HuH-7 (cell line): ENCODE measurements around the gene CACNA1A.
"Not testable (repeated sequence)": the region's sequence is repeated elsewhere in the genome, so short reads cannot be mapped to it uniquely, and the experiment has no call there.

ENCODE experiments used
- DNase-seq: peaks from one replicate; pipeline ENCODE4 v3.0.0; 2011; ENCODE audit warnings: low spot score

Gene CACNA1A

DNA sequence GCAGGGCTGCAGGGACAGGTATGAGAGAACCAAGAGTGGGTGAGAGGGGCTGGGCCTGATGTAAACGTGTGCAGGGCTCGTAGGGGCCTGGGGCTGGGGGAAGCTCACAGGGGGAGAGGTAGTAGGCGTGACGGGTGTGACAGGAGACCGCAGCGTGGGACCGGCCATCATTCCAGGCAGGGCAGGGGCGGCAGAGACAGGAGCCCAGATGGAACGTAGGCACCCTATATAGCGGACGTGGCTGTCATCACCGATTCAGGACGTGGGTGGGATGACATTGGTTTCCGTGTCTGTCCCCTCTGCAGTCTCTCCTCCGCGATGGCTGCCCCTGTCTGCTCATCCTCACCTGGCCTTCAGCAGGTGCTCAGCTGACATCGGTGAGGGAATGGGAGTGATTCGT, 307.6 kb downstream of the CACNA1A start:
- DNase-seq = no peak

DNA sequence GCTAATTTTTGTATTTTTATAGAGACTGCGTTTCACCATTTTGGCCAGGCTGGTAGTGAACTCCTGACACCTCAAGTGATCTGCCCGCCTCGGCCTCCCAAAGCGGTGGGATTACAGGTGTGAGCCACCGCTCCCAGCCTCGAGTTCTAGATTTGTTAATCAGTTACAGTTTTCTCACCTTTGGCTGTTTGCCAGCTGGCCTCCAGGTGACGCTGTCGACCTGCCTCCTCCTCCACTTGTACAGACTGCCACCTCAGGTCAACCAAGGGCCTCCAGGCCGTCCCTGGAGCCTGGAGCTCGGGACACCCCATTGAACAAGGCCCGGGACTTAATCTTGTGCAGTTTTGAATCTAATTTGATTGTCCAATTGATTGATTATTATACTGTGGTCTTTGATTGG, 310.6 kb downstream of the CACNA1A start:
- peak; percentile 71 for DNase-seq

DNA sequence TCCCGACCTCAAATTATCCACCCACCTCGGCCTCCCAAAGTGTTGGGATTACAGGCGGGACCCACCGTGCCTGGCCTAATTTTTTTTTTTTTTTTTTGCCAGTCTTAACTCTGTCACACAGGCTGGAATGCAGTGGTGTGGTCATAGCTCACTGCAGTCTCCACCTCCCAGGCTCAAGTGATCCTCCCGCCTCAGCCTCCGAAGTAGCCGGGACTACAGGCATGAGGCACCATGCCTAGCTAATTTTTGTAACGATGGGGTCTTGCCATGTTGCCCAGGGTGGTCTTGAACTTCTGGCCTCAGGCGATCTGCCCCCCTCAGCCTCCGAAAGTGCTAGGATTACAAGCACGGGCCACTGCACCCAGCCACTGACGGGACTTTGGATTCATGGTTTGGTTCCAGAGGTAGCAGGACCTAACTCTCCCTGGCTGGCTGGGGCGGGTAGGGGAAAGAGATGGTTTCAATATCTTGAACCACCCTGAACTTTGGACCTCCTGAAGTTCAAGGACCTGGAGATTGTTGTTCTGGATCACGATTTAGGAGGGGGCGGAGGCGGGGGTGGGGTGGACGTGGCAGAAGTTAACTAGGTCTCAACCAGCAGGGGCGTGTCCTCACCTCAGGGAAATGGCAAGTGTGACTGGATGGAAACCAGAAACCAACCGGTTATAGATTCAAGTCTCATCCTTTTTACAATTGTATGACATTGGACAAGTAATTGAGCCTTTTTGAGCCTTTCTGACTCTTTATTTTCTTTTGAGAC, 315.3 kb downstream of the CACNA1A start:
- DNase-seq = peak; percentile 56

DNA sequence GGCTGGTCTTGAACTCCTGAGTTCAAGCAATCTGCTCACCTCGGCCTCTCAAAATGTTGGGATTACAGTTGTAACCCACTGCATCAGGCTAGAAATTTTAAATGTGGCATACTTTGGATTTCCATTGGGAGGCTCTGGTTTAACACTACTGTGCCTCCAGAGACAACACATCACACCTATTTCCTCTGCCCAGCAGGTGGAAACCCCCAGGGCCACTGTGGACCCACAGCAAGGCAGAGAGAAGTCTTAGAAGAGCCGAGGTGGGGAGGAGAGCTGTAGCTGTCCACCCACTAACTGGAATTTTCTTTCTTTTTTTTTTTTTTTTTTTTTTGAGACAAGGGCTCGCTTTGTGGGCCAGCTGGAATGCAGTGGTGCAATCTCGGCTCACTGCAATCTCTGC, 316.7 kb downstream of the CACNA1A start:
- DNase-seq = no peak

DNA sequence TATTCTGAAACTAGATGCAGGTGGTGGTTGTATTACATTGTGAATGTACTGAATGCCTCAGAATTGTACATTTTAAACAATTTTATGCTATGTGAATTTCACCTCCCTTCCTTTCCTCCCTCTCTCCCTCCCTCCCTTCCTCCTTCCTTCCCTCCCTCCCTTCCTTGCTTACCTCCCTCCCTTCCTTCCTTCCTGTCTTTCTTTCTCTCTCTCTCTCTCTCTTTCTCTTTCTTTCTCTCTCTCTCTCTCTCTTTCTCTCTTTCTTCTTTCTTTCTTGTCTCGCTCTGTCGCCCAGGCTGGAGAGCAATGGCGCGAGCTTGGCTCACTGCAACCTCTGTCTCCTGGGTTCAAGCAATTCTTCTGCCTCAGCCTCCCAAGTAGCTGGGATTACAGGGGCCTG, 318.9 kb downstream of the CACNA1A start:
- no peak for DNase-seq

DNA sequence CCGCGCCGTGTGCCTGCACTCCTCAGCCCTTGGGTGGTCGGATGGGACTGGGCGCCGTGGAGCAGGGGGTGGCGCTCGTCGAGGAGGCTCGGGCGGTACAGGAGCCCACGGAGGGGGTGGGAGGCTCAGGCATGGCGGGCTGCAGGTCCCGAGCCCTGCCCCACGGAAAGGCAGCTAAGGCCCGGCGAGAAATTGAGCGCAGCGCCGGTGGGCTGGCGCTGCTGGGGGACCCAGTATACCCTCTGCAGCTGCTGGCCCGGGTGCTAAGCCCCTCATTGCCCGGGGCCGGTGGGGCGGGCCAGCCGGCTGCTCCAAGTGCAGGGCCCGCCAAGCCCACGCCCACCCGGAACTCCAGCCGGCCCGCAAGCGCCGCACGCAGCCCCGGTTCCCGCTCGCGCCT, 319.6 kb downstream of the CACNA1A start:
- not testable (repeated sequence) for DNase-seq

DNA sequence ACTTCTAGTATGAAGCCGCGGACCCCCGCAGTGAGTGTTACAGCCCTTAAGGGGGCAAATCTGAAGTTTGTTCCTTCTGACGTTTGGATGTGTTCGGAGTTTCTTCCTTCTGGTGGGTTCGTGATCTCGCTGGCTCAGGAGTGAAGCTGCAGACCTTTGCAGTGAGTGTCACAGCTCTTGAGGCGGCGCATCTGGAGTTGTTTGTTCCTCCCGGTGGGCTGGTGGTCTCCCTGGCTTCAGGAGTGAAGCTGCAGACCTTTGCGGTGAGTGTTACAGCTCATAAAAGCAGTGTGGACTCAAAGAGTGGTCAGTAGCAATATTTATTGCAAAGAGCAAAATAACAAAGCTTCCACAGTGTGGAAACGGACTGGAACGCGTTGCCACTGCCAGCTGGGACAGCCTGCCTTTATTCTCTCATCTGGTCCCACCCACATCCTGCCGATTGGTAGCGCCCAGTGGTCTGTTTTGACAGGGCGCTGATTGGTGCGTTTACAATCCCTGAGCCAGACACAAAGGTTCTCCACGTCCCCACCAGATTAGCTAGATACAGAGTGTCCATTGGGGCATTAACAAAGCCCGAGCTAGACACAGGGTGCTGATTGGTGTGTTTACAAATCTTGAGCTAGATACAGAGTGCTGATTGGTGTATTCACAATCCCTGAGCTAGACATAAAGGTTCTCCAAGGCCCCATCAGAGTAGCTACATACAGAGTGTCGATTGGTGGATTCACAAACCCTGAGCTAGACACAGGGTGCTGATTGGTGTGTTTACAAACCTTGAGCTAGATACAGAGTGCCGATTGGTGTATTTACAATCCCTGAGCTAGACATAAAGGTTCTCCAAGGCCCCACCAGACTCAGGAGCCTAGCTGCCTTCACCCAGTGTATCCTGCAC, 320.3 kb downstream of the CACNA1A start:
- not testable (repeated sequence) for DNase-seq

DNA sequence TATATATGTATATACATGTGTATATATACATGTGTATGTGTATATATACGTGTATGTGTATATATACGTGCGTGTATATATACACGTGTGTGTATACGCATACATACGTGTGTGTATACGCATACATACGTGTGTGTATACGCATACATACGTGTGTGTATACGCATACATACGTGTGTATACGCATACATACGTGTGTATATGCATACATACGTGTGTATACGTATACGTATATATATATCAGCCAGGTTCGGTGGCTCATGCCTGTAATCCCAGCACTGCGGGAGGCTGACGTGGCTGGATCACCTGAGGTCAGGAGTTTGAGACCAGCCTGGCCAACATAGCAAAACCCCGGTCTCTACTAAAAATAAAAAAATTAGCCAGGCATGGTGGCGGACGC, 321.4 kb downstream of the CACNA1A start:
- DNase-seq = not testable (repeated sequence)

DNA sequence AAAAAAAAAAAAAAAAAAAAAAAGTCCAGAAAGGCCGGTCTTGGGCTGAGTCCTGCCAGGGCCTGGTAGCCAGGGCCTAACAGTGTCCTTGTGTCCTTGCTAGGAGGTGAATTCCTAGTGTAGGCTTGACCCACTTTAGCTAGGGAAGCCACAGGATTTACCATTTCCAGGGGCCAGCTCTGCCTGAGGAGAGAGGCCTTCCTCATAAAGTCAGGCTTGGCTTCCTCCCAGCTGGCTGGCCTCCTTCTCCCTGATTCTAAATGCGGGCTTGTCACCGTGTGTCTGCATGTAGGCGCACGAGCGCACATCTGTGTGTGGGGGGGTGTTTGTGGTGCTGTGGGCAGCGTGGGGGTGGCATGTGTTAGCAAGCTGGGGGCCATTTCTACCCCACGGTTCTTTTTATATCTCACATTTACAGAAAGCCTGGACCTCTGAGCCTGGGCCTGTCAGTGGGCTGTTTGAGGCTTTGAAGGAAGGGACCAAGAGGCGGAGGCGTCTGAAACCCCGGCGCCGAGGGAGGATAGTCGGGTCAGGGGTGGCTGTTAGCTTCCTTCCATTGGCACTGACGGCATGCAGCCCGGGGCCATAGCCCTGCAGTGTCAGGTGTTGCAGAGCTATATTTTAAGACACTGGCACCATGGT, 324.4 kb downstream of the CACNA1A start:
- no peak for DNase-seq

DNA sequence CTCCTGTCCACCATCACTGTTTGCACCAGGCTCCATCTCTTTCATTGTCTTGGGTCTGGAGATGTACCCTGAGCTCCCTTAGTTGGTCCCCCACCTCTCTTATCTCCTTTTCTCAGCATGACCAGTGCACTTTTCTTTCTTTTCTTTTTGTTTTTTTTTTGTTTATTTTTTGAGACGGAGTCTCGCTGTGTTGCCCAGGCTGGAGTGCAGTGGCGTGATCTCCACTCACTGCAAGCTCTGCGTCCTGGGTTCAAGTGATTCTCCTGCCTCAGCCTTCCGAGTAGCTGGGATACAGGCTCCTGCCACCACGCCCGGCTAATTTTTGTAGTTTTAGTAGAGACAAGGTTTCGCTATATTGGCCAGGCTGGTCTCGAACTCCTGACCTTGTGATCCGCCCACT, 328.0 kb downstream of the CACNA1A start:
- DNase-seq = not testable (repeated sequence)

DNA sequence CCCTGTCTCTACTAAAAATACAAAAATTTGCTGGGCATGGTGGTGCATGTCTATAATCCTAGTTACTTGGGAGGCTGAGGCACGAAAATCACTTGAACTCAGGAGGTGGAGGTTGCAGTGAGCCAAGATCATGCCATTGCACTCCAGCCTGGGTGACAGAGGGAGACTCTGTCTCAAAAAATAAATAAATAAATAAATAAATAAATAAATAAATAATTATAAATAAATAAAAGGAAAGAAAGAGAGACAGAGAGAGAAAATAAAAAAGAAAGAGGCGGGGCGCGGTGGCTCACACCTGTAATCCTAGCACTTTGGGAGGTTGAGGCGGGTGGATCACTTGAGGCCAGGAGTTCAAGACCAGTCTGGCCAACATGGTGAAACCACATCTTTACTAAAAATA, 328.7 kb downstream of the CACNA1A start:
- DNase-seq = not testable (repeated sequence)

DNA sequence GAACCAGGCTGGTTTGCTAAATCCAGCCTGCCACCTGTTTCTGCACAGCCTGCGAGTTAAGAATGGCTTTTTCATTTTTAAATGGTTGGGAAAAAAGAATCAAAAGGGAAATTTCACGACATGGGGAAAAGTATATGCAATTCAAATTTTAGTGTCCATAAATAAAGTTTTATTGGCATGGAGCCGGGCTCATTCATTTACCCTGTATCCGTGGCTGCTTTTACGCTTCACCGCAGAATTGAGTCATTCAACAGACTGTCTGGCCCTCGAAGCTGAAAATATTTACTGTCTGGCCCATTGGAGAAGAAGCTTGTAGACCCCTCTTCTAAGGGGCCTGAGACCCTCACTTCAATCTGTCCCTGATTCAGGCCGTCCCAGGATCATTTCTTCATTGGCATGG, 329.9 kb downstream of the CACNA1A start:
- DNase-seq = no peak

DNA sequence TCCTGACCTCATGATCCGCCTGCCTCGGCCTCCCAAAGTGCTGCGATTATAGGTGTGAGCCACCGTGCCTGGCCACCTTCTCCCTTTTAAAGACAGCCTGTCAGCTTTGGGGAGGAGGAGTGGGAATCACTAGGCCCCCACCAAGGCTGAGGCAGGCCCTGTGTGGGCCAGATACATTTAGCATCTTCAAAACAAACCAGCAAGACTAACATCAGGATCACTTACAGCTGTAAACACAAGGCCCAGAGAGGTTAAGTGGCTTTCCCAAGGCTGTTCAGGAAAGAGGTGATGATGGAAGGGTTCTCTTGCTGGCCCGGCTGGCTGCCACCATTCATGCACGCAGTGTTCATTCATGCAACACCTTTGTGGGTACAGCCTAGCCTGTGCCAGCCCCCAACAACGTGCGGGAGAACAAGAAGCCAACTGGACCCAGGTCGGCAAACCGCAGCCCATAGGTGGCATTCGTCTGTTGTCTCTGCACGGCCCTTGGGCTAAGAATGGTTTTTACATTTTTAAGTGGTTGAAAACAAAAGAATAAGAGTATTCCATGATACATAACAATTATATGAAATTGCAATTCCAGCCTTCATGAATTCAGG, 333.0 kb downstream of the CACNA1A start:
- DNase-seq = no peak

DNA sequence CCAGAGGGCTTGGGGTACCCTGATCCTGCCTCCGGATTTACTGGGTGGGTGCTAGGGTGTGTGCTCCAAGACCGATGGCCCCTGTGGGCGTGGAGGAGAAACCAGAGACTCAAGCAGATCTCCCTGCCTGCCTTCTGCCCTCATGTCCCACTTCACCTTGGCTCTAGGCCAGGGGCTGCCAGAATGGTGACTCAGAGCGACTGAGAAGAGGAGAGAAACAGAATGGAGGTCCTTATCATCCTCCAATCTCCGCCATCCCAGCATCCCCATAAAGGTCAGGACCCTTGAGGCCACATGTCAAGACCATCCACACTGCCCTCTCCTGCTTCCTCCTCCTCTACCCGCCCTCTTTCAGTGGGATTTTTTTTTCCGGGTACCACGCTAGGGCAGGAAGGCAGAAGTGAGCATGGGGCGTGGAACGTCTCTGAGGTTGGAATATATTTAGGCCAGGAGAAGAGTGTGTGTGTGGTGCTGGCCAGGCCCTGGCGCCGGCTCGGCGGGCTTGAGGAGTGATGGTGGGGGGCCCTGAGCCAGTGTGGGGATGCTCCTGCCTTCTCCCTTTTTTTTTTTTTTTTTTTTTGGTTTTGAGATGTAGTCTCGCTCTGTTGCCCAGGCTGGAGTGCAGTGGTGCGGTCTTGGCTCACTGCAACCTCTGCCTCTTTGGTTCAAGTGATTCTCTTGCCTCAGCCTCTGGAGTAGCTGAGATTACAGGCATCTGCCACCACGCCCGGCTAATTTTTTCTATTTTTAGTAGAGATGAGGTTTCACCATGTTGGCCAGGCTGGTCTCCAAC, 333.7 kb downstream of the CACNA1A start:
- no peak for DNase-seq

DNA sequence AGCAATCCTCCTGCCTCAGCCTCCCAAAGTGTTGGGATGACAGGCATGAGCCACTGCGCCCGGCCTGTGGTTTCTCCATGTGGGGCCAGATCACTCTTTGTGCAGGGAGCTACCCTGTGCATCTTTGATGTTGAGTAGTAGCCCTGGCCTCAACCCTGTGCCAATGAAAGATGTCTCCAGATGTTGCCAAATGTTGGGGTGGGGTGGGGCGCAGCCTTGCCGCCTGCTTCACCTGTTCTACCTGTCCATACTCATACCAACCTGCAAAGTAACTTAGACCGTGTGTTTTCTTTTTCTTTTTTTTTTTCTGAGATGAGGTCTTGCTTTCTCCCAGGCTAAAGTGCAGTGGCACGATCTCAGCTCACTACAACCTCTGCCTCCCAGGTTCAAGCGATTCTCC, 335.1 kb downstream of the CACNA1A start:
- no peak for DNase-seq

DNA sequence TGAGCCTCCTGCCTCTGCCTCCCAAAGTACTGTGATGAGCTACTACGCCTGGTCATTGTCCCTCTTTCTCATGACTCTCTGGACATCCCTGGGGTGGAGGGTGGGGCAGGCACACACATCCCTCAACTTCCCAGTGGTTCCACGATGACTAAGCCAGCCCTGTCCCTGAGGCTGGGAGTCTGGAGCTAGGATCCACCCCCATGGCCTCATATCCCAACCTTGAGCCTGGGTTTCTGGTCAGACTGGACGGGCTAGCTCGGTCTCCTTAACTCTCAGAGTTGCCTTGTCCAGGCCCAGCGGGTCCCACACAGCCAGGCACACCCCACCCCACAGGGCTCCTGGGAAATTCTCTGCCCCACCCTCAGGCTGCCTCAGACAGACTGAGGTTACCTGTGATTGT, 336.5 kb downstream of the CACNA1A start:
- no peak for DNase-seq

DNA sequence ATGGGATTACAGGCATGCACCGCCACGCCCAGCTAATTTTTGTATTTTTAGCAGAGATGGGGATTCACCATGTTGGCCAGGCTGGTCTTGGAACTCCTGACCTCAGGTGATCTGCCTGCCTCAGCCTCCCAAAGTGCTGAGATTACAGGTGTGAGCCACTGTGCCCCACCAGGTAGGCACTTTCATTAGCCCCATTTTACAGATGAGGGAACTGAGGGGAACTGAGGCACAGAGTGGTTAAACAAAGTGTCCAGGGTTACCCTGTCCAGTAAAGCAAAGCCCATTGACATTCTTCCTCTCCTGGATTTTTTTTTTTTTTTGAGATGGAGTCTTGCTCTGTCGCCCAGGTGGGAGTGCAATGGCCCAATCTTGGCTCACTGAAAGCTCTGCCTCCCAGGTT, 340.1 kb downstream of the CACNA1A start:
- not testable (repeated sequence) for DNase-seq

DNA sequence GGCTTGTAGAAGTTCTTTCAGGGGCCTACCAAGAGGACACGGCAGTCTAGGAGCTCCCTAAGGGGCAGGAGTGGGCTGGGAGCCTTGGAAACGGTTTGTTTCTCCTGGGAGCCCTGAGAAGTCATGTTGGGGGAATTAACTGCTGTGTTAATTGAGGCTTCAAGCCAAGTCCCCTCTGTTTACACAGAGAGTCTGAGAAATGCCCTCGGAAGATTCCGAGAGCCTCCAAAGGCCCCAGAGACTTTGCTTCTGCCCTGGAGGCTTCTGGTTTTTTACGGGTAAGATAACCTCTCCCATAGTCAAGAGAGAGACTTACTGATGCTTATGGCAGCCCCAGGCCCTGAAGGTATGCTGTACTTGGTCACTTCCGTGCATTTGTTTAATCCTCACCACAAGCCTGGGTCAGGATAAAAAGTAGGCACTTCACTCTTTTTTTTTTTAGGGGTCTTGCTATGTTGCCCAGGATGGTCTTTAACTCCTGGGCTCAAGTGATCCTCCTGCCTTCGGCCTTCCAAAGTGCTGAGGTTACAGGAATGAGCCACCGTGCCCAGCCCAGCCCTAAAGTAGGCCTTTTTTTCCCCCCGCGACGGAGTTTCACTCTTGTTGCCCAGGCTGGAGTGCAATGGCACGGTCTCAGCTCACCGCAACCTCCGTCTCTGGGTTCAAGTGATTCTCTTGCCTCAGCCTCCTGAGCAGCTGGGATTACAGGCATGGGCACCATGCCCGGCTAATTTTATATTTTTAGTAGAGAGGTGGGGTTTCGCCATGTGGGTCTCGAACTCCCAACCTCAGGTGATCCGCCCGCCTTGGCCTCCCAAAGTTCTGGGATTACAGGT, 340.9 kb downstream of the CACNA1A start:
- DNase-seq = no peak

DNA sequence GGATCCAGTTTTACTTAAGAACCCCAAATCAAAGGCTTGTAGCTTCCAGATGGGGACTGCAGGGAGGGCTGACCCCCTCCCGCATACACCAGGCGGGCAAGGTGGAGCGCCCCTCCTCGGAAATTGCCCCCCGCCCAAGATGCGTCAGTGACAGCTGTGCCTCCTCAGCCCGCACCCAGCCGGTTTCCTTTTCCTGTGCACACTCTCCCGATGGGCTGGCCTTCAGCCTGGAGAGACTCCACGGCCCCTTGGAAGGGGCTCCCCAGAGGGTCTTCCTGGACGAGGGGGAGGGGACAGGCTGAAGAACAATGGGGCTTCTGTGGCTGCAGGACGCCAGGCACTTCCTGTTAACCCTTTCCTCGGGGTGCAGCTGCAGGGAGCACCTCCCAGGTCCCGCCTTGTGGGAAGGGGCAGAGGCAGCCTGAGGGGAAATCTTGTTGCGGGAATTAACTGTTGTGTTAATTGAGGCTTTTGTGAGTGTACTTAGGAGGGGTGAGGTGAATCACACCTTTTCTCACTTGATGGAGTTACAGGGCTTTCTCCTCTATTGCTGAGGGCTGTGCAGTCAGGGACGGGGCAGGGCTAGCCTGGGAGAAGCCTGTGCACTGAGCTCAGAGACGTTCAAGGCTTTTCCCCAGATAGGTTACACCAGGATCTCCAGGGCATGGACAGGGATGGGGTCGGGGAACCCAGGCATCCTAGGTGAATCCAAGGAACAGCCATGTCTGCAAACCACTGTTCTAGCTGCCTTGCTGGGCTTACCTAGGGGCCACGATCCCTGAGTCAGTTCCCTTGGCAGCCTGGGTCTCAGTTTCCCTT, 341.7 kb downstream of the CACNA1A start:
- DNase-seq = peak; percentile 76
